ENCODE results near the gene TMEM117. TPM values are rescaled to one million over a fixed set of nuclear protein-coding genes. Genes with fewer than 3 reads are reported as not detected.

TMEM117 gene
- polyA plus RNA-seq, result 4.9 to 8.5 TPM (median 7.4 TPM) in 3 replicates
- 12.9 TPM for polyA plus RNA-seq (2011; ENCODE audit: low read depth)
- polyA plus RNA-seq (2011; cell fraction: cytosol; rRNA removed), result 4.9 and 8.9 TPM in 2 replicates
- polyA plus RNA-seq (2011; cell fraction: nucleus; rRNA removed), result 11.9 and 15.2 TPM in 2 replicates
- polyA plus RNA-seq (2012; ENCODE audit: low replicate concordance), result 5.4 and 13.9 TPM in 2 replicates
- 1.9 to 6.2 TPM (median 5.3 TPM) in 3 replicates for polyA minus RNA-seq
- polyA minus RNA-seq (2011; cell fraction: cytosol; rRNA and poly(A)+ RNA removed), result 4.2 TPM
- 15.6 and 19.9 TPM in 2 replicates for polyA minus RNA-seq (2011; cell fraction: nucleus; rRNA and poly(A)+ RNA removed)

DNA sequence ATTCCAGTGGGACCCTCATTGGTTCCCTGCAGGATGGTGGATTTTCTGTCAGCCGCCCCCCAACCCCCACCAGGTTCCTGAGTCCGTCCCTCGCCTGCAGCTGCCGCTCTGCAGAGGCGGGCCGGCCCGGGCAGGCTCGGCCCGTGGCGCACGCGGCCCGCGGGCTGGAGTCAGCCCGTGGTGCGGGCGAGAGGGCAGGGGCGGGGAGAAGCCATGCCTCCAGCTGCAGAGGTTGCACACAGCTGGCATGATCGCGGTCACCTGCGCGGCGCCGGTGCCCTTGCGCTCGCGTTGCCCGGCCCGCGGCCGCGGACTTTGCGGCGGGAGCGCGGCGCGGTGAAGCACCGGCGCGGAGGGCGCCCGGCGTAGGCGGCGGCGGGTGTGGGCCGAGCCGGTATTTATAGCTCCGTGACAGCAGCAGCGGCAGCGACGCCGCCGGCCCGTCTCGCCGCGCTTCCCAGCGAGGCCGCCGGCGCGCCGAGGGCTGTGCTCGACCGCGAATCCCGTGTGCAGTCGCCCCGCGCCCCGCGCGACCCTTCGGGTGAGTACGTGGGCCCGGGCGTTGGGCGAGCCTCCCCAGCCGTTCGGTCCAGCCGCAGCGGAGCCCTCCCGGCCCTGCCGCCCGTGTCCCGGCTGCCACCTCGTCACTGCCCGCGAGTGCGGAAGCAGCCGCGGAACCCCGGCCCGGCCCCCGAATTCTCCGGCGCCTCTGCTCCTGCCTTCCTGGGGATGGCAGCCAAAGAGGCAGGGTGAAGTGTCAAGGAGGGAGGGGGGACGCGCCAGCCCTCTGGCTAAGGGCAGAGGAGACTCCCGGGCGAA, at the start of gene TMEM117:
Gene TMEM117 (plus strand): TSS at position 426 of the 819 bp plus-strand sequence.
- dilution Hi-C loops (cut with MboI; ENCODE audit: extremely low pct_ligation_motif_present, low sequenced_read_pairs), result no loop called here
- peak within 1 kb of the TSS; percentile 68 for H3K27ac ChIP-seq (ENCODE audit: control insufficient read depth, insufficient read depth, low read length)

DNA sequence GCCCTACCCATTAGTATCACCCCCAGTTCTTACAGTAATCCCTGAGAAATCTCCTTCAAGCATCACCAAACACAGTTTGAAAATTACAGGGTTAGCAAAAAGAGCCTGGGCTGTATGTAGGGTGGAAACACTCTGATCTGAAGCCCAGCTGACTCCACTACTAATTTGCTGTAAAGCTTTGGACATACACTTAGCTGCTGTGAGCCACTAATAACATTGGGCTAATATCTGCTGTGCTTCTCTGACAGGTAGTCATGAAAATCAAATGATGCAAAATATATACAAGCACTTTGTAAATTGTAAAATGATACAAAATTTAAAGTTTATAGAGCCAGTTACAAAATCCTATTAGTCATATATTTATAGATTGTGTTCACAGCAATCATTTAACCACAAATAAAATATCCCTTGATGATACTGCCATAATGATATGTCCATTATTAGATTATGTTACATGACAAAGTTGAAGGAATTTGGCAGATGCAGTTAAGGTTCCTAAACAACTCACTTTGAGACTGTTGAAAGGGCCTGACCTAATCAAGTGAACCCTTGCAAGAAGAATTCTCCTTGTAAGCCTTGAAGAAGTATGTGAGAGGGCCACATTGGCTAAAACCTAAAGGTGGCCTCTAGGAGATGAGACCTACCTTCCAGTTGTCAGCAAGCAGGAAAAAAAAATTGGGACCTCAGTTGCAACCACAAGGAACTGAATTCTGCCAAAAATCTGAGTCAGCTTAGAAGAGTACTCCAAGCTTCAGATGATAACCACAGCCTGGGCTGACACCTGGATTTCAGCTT, 48.8 kb upstream of the TMEM117 start:
- Histone ChIP-seq H2AFZ (ENCODE audit: control insufficient read depth, low read length) (no peak overlapping the region), H3K4me1 (ENCODE audit: control insufficient read depth, extremely low read depth, insufficient read depth, low read length) (no peaks in the 10 kb centered on the region), H3K9ac (ENCODE audit: control insufficient read depth, extremely low read depth, insufficient read depth, low read length) (no peak overlapping the region), H3K79me2 (ENCODE audit: control insufficient read depth, insufficient read depth, low read length) (no peaks in the 10 kb centered on the region), H3K9me1 (ENCODE audit: control insufficient read depth, extremely low read depth, insufficient read depth, low read length) (no peaks in the 10 kb centered on the region), H3K4me2 (ENCODE audit: control insufficient read depth, extremely low read depth, insufficient read depth, low read depth, low read length) (no peak overlapping the region), H3K4me3 (ENCODE audit: control insufficient read depth in 2 of 3, extremely low read depth in 1 of 3, insufficient read depth in 2 of 3, low read depth in 1 of 3, low read length in 3 of 3) (no peak overlapping the region), H4K20me1 (ENCODE audit: control insufficient read depth, extremely low read depth, insufficient read depth, low read length) (no peaks in the 10 kb centered on the region), H3K27me3 (ENCODE audit: control insufficient read depth, extremely low read depth, insufficient read depth, low read length) (no peaks in the 10 kb centered on the region), H3K9me3 (ENCODE audit: control insufficient read depth, low read depth, low read length) (no peaks in the 10 kb centered on the region), H3K27ac (ENCODE audit: control insufficient read depth, insufficient read depth, low read length) (no peak overlapping the region), H3K36me3 (ENCODE audit: control insufficient read depth in 2 of 2, extremely low read depth in 1 of 2, insufficient read depth in 2 of 2, low read length in 2 of 2) (peaks cover 3 to 5% of the 10 kb centered on the region in 2 experiments)
- TF ChIP-seq CTCF (optimal IDR thresholded peaks at IDR 0.05 in 1 of 3, IDR thresholded peaks at IDR 0.05 in 1 of 3, conservative IDR thresholded peaks at IDR 0.05 in 1 of 3; ENCODE audit: extremely low read depth in 1 of 3, insufficient read depth in 2 of 3, low read length in 3 of 3) (no peak), EZH2 (IDR thresholded peaks at IDR 0.05; ENCODE audit: low read length) (no peak)
- no peak for DNase-seq (ENCODE audit: low read depth, low spot score)
- dilution Hi-C loops (cut with MboI; ENCODE audit: extremely low pct_ligation_motif_present, low sequenced_read_pairs), result no loop called here
- FAIRE-seq, result no peak

More for the DNA sequence above, at the start of gene TMEM117:
- DNase-seq (ENCODE audit: low read depth, low spot score), result no peak
- no peak for TF ChIP-seq CTCF (optimal IDR thresholded peaks at IDR 0.05 in 1 of 3, IDR thresholded peaks at IDR 0.05 in 1 of 3, conservative IDR thresholded peaks at IDR 0.05 in 1 of 3; ENCODE audit: extremely low read depth in 1 of 3, insufficient read depth in 2 of 3, low read length in 3 of 3)
- TF ChIP-seq EZH2 (IDR thresholded peaks at IDR 0.05; ENCODE audit: low read length), result no peak
- H3K79me2 ChIP-seq (ENCODE audit: control insufficient read depth, insufficient read depth, low read length), result peaks cover 4% of the 10 kb centered on the region
- H3K4me3 ChIP-seq (ENCODE audit: control insufficient read depth in 2 of 3, extremely low read depth in 1 of 3, insufficient read depth in 2 of 3, low read depth in 1 of 3, low read length in 3 of 3), result peak within 1 kb of the TSS; percentile 72 to 84 (median 75)
- H3K27me3 ChIP-seq (ENCODE audit: control insufficient read depth, extremely low read depth, insufficient read depth, low read length), result no peaks in the 10 kb centered on the region
- no peaks in the 10 kb centered on the region for H4K20me1 ChIP-seq (ENCODE audit: control insufficient read depth, extremely low read depth, insufficient read depth, low read length)
- peaks cover 4% of the 10 kb centered on the region for H3K4me1 ChIP-seq (ENCODE audit: control insufficient read depth, extremely low read depth, insufficient read depth, low read length)
- no peaks in the 10 kb centered on the region for H3K9me3 ChIP-seq (ENCODE audit: control insufficient read depth, low read depth, low read length)
- no peak for FAIRE-seq
- peak within 1 kb of the TSS; percentile 77 for H3K4me2 ChIP-seq (ENCODE audit: control insufficient read depth, extremely low read depth, insufficient read depth, low read depth, low read length)
- peak within 1 kb of the TSS; percentile 86 for H3K9ac ChIP-seq (ENCODE audit: control insufficient read depth, extremely low read depth, insufficient read depth, low read length)
- no peaks in the 10 kb centered on the region for H3K36me3 ChIP-seq (ENCODE audit: control insufficient read depth in 2 of 2, extremely low read depth in 1 of 2, insufficient read depth in 2 of 2, low read length in 2 of 2)
- no peaks in the 10 kb centered on the region for H3K9me1 ChIP-seq (ENCODE audit: control insufficient read depth, extremely low read depth, insufficient read depth, low read length)
- peak within 1 kb of the TSS; percentile 92 for H2AFZ ChIP-seq (ENCODE audit: control insufficient read depth, low read length)

Measured in keratinocyte (primary cell).